ENCODE measurements around the gene STRADA.

The STRADA gene

DNA sequence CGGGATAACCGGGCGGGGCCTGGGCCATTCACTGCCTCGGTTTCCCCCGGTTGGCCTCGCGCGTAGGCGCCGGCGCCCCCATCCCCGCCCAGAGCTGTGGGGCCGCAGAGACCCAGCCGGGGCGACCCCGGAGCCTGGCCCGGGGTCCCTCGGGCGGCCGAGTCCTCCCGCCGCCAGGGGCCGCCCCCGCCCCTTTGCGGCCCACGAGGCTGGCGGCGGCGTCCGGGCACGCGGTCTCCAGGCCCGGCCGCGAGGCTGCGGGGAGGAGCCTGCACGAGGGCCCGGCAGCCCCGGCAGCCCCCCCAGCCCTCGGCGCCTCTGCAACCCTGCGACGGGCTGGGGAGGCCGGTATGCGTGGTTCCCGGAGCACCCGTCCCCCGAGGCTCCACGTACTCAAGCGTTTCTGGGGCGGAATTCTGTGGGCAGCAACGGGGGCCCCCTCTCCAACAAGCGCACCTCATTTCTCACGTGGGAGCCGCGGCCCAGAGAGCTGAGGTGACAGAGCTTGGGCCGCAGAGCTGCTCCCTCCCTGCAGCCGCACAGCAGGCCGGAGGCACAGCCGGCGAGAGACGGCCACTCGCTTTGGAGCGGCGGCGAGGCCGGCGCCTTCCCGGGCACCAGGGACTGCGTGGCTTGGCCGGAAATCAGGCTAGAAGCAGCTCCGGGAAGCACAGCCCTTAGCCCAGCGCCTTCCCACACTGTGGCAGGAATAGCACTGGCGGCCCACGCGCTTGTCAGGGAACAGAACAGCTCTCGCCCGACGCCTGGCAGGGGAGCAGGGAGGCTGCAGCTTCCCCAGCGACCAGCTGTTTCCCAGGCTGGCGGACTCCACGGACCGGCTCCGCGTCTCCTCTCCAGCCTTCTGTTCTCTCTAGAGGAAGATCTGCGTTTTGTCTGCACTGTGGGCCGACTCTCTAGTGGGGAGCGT is 40.8 kb downstream of the STRADA start:
- DNase-seq: peak in 1 of 2 experiments; percentile 23

DNA sequence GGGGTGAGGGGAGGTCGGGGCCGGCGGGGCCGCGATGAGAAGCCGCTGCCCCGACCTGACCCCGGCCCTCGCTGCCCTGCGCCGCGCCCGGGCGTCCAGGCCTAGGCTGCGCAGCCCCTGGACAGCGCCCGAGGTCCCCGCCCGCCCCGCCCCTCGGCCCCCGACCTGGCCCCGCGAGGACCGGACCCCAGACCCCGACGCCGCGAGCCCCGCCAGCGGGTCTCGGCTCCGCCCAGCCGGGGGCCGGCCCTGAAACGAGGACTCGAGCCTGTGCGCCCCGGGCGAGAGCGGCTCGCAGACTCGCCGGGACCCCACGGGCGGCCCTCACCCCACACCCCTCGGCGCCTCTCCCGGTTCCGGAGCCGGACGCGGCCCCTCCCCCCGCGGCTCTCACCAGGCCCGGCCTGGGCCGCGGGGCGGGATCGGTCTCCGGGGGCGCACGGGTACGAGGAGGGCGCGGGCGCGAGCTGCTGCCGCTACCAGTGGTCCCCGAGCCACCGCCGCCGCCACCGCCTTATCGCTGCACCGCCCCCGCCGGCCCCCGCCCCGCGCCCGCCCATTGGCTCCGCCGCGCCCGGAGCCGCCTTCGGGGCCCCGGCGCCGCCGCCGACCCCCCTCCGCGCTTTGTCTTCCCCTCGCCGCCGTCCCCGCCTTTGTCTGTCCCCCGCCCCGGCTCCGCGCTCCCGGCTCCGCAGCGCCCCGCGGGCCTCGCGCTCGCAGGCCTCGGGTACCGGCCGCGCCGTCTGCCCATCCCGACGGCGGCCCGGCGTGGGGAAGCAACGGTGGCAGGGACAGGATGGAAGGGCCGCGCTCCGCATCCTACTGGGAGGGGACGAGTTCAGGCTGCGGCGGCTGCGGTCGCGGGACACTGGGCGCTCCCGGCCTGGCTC is 41.7 kb downstream of the STRADA start, which contains the start of gene LIMD2:
LIMD2 (minus strand) TSS at position 488 of the 890 bp plus-strand sequence. CDS start 827 bp downstream, outside the sequence.
- peak; percentile 75 to 77 for DNase-seq

DNA sequence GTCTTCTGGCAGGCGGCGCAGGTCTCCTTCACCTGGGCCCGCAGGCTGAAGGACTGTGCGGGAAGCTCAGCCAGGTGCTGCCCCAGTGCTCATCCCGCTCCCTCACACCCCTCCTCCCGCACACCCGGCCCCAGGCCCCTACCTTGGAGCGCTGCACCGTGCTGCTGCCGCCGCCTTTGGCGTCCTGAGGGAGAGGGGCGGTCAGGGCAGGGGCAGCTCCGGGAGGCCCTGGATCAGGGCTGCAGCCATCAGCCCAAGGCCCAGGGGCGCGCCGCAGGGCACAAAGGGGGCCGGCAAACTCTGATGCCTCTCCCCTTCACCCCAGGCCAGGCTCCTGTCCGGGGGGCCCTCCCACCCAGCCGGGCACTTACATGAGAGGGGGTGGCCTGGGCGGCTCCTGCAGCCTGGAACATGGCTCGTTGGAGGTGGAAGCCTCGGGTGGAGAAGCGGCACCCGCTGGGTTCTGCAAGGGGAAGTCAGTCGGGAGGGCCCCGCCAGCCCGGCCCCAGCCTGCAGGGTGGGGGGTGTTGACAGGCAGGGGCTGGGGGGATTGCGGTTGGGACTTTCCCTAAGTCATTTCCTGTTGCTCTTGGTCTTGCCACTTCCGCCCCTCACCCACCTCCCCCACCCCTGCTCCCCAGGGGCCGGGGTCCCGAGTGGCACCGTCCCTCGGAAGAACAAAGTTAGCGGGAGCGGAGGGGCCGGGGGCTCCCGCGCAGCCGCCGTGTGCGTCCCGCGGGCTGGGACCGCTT is 42.5 kb downstream of the STRADA start:
- DNase-seq: peak; percentile 25 to 29

DNA sequence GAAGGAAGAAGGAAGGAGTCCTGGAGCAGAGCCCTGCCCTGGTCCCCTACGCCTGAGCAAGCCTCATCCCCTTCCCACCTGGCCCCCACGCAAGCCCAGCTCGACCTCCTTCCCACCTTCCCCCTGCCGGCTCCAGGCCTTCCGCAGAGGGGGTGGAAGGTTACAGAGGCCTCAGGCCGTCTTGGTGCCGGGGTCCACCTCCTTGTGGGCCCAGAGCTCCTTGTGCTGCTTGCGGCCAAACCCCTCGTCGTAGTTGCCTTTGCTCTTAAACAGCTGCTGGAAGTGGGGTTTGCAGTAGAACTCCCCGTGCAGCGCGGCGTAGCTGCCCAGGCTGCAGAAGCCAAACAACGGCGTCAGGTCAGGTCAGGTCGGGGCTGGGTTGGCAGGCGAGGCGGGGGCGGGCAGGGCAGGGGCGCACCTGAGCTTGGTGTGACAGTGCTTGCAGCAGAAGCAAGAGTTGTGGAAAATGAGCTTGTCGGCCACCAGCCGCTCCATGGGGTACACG is 43.2 kb downstream of the STRADA start:
- no peak for DNase-seq

DNA sequence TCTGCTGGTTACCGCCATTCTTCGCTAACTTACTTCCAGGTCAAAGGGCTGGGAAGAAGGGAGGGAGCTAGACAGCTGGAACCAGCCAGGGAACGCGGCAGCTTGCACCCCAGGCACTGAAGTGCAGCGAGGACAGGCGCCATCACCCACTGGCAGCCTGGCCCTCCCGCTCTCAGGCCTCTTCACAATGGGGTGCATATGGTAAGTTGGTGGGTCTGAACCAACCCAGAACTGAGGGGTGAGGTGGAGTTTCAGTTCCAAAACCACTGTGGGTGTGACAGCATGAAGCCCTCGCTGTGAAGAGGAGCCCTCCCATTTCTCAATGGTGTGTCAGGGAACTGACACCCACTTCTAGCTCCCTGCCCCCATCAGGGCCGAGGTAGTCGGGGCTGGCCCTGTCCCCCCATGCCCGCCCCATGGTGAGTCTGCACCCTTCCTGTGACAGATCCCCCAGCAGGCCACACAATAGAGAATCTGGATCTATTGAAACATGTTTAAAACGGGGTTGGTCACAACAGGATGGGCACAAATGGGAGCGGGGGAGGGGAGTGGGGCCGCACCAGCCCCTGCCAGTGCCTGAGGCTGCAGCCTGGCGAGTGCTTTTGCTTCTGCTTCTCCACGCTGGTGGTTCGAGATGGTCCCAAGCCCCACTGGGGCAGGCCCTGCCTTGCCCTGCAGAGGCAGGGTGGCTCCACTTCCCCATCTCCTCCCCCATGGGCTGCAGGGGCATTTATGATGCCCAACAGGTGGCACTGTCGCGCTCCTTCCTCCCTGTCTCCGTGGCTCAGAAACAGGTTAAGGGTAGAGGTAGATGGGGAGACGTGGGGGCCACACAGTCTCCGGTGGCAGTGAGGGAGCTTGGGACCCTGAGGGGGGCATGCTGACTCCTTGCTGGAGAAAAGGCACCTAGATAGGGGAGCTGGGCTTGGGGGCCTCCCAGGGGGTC is 44.0 kb downstream of the STRADA start:
- DNase-seq: peak; percentile 27 to 30

DNA sequence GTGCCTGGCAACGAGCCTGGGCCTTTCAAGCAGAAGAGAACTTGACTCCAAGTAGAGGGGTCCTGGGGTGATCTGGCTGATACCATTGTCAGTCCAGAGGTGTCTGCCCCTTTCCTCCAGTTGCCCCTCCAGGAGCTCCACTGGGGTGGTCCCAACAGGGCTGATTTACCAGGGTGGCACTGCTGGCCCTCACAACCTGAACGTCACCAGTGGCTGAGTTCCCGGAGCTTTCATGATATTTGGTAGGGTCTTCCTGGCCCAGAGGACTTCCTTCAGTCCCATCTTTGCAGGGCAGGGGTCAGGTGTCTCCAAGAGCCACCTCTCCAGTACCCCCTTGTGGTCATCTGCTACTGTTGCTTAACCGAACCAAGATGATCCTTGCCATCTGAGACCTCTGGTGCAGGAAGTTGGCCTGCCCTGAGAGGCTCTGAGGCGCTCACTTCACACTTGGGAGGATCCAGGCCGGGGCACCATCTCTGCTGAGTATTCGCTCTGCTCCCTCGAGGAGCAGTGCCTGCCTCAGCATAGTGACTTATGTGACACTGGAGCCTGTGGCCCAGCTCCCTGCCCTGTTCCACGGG is 45.1 kb downstream of the STRADA start:
- no peak for DNase-seq

DNA sequence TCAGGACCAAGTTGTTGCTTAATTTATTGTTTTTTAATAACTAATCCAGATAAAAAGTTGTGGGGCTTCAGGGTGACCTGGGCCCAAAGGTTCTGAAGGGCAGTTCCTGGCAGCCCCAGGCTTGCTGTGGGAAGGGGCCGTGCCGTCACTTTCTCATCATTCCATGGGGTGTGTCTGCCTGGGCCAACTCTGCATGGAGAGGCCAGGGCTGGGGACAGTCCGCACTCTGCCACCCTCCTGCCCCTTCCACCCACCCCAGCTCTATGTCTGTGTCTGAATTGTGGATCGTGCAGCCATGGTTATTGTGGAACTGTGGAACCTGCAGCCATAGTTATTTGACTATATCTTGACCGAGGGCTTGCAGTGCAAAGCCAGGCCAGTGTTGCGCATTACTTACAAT is 45.7 kb downstream of the STRADA start:
- no peak for DNase-seq

DNA sequence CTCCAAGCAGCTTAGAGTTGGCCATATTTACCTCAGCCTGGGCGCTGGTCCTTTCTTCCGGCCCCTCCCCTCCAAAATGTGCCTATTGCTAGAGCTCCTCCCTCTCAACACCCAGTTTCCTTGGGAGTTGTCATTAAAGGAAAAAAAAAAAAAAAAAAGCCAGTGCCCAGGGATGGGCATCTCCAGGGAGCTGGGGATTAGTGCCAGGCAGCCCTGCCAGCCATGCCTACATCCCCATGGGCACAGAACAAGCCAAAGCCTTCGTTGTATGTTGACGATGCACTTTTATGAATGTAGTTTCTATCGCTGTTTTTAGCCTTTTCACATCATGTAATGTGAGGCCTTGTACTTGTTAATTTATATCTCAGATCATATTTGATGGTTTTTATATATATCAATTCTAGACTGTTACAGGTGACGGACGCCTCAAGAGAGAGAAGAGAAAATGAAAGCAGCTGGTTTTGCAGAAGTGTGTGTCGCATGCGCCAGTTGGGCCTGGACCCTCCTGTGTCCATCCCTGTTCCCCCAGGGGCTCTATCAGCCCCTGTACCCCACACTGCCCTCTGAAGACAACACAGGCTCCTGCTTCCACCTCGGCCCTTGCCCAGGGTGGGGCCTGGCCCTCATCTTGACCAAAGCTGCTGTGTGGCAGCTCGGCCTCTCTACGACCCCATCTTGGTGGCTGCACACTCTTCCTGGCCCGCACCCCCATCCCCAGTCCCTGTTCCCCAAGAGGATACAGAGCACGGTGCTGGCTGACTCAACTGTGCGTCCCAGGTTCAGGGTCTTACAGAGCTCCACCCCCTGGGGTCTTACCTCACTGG is 46.4 kb downstream of the STRADA start:
- DNase-seq: no peak

DNA sequence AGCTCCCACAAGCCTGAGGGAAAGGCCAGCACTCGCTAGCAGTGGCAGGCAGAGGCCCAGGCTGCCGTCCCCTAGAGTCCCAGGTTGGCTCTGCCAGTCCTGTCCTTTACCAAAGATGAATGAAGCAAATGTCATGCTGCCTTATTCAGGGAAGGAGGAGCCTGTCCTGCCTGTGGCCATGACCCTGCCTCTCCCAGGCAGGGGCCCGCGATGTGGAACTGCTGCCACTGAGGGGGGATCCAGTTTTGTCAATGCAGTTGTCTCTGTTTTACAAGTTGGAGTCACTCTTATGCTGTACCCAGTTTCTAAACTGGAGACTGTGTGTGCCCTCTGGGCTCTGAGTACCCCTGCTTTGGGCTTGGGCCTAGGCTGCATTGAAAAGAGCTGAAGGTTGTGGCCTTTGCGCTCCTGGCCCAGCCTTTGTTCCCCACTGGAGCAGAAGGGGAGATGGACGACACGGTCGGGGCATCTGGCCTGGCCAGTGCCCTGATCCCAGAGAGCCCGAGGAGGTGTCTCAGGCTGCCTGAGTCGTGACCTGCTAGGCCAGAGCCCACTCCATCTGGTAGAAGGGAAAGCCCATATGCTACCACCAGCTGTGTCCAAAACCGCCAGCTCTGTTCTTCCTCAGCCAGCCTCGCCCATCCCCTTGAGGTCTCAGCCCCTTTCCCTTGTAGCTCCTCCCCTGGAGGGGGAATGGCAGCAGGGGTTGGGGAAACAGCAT is 47.2 kb downstream of the STRADA start:
- no peak for DNase-seq

DNA sequence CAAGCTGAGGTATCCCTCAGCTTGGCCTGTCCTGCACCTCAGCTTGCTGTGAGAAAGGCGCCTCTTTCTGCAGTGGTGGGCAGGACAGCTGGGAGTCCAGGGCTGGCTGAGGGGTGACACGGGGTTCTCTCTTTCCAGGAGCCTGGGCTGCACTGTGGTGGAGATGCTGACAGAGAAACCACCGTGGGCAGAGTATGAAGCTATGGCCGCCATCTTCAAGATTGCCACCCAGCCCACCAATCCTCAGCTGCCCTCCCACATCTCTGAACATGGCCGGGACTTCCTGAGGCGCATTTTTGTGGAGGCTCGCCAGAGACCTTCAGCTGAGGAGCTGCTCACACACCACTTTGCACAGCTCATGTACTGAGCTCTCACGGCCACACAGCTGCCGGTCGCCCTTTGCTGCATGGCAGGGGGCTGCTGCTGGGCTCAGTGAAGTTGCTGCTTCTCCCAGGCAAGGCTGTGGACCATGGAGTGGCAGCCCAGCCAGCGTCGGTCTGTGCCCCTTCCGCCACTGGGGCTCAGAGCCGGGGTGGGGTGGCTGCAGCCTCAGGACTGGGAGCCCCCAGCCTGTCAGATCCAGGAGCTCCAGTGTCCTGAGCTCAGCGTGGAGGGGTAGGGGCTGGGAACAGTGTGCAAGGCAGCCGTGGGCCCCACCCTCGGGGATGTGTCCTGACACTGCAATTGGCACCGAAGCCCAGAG is 48.0 kb downstream of the STRADA start:
- DNase-seq: no peak

DNA sequence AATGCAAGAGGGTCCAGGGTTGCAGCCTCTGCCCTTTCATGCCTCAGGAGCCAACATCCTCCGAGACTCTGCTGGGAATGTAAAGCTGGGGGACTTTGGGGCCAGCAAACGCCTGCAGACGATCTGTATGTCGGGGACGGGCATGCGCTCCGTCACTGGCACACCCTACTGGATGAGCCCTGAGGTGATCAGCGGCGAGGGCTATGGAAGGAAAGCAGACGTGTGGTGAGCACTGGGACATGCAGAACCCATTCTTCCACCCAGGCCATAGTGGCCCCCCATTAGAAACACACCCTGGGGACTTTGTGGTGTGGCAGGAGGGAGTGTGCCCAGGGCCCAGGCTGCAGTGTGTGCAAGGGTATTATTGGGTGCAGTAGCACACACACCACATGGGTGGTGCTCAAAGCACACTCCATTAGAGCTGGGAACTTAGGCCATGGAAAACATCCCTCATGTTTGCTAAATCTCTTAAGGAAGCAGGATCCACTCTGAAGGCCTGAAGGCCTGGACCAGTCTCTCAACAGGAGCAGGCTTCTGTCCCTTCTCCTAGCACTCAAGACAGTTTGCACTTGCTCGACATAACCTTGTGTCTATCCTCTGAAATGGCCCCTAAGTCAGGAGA is 49.3 kb downstream of the STRADA start:
- DNase-seq: no peak

DNA sequence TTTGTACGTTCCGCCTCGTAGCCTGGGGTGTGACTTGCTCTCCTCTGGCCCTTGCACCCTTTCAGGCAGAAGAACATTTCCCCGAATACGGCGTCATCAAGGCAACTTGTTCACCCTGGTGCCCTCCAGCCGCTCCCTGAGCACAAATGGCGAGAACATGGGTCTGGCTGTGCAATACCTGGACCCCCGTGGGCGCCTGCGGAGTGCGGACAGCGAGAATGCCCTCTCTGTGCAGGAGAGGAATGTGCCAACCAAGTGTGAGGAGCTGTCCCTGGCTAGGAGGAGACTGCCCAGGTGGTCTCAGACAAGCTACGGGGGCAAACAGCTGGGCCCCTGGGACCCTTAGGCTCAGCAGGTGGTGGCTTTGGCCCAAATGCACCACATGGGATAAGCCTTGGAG is 52.1 kb downstream of the STRADA start:
- no peak for DNase-seq

DNA sequence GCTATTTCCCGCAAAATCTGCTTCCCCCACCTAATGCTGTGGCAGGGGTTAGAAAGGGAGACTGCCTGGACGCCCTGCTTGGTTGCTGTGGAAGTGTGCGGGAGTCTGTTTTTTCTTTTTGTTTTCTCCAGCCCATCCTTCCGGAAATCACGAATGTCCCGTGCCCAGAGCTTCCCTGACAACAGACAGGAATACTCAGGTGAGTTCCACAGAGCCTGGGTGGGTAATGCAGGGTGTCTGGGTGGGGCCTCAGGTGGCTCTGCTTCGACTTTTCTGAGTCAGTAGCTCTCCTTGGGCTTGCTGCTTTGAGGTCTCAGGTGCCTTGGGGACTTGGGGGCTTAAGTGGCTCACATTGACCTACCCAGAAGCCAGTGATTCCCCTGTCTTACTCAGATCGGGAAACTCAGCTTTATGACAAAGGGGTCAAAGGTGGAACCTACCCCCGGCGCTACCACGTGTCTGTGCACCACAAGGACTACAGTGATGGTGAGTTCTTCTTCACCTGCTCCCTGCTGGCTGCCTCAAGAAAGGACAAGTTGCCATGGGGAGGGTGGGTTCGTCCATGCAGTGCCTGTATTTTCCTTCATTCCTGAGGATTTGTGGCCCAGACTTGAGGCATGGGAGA is 53.1 kb downstream of the STRADA start:
- no peak for DNase-seq

DNA sequence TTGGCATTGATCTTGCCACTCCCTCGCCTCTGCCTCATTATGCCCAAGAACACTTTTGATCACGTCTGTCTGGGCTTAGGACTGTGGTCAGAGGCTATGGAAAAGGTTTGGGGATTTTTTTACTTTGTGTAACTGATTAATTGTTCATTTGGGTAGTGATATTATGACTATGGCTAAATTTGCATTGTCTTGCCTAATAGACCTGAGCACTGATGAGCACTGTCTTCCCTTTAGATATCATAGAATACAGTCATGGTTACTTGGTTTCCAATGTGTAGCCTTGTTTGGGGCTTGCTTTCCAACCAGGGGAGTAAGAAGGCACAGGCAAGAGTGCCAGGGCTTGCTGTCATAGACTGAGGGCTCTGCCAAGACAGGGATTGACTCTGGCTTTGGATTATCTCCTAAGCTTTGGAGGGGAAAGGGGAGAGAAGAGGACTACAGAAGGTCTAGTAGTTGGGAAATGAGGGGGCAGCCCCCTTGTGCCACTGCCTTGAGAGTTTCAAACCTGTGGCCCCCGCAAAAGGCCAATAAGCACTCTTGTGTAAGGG is 55.4 kb downstream of the STRADA start:
- no peak for DNase-seq

DNA sequence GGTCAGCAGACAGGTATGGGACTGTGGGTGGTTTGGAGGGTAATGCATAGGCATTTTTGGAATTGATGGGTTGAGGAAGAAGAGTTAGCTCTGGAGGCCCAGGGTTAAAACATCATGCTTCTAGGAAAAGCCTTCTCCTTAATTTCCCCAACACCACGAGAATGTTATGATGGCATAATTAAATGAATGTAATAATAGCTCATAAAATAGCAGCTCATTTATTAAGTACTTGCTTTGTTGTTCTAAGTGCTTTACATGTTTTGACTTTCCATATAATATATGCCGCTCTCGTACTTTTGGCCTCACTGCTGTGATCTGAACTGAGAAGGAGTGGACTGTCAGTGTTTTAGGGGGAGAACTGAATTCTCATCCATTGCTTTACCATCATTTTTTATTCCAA is 56.0 kb downstream of the STRADA start:
- DNase-seq: no peak

DNA sequence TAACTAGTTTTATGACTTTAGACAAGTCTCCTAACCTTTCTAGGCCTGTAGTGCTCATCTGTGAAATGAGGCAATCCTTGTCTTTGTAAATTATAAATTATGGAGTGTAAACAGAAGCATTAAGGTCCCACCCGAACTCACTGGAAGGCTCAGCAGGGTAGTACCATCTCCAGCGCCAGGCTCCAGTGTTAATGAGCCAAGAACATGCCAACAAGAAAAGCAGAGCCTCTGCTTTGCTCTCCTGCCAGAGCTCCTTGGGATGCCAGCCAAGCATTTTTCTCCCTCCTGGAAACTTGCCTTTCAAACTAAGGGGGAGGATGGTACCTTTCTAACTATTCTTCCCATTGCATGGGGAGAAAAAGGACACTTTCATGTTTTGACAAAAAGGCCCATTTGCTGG is 56.6 kb downstream of the STRADA start:
- DNase-seq: no peak

DNA sequence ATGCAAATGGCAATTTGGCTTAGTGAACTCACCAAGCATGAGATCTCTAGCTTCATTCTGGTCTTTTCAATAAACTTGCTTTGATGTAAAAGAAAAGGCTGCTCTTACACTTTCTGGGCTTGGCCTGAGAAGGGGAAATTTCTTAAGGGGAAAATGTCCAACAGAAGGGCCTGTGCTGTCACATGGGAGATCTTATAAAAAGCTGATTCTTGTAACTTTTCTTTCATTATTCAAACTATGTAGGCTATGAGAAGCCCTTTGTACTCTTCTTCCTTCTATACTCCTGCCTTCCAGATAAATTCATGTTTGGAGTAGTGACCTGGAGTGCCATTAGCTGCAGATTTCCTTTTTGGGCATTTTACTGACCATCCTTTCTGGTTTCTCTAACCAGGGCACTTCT is 58.6 kb downstream of the STRADA start:
- DNase-seq: no peak

DNA sequence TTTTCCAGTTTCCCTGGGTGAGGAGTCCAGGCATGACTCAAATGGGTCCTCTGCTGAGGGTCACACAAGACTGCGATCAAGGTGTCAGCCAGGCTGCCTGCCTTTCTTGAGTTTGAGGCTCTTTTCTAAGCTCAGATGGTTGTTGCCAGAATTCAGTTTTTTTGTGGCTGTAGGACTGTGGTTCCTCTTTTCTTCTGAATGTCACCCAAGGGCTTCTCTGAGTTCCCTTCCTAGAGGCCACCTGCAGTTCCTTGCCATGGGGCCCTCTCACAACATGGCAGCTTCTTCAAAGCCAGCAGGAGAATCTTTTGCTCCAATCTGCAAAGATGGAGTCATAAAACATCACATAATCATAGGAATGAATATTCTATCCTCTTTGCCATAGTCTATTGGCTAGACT is 59.2 kb downstream of the STRADA start:
- no peak for DNase-seq
